Right forelimb (tissue), 1 donor: ENCODE results near the gene LZTS2.

Experiments used
- DNase-seq: peaks from one replicate; pipeline ENCODE4 v3.0.0-alpha.2; 2018

The LZTS2 gene

DNA sequence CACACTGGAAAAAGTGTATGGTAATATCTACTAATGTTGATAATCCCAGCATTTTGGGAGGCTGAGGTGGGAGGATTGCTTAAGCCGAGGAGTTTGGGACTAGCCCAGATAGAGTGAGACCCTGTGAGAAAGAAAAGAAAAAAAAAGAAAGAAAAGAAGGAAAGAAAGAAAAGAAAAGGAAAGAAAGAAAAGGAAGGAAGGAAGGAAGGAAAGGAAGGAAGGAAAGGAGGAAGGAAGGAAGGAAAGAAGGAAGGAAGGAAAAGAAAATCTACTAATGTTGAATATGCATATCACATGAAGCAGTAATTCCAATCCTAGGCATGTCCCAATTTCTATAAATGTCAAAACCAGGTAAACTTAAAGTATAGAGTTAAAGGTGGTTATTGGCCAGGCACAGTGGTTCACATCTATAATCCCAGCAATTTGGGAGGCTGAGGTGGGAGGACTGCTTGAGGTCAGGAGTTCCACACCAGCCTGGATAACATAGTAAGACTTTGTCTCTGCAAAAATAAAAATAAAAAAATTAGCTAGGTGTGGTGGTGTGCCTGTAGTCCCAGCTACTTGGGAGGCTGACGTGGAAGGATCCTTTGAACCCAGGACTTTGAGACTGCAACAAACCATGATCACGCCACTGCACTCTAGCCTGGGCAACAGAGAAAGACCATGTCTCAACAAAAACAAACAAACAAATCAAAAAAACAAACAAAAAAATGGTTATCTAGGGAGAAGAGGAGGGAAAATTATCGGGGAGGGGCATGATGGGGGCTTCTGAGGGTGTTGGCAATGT lies 57.0 kb downstream of the LZTS2 start:
- no peak for DNase-seq
